Lower leg skin (tissue), 4 donors: ENCODE data around the gene MOK. TPM values are rescaled to one million over a fixed set of nuclear protein-coding genes. Genes with fewer than 3 reads are reported as not detected.

Experiments
- DNase-seq, 2 donors: peaks; one replicate each; pipeline ENCODE4 v3.0.0-alpha.2; 2019; ENCODE audit warnings: low spot score in 2 of 2
- H3K4me3 ChIP-seq: fragments of 200-600 bp; sonication (generic); 2 replicates; pipeline ENCODE4 v1.5.1; 2017; ENCODE audit warnings: mild to moderate bottlenecking, low read depth; ENCODE audit not compliant: poor library complexity, severe bottlenecking
- CTCF ChIP-seq, 3 donors: fragments of 450-650 bp; IDR thresholded peaks; one replicate each; pipeline ENCODE4 v1.5.1; 2016; ENCODE audit warnings: antibody characterized with exemption in 3 of 3, mild to moderate bottlenecking in 3 of 3, moderate library complexity in 2 of 3
- POLR2A ChIP-seq, 2 donors: fragments of 450-650 bp; IDR thresholded peaks; one replicate each; pipeline ENCODE4 v1.6.1; 2016 to 2017; ENCODE audit warnings: antibody characterized with exemption in 2 of 2, mild to moderate bottlenecking in 1 of 2, moderate library complexity in 1 of 2
- WGBS, 2 donors: methylation state at CpG; one replicate each; pipeline ENCODE4 v1.1.5; 2018; 5-methylcytosine and 5-hydroxymethylcytosine counted together
- intact Hi-C: fragments of 100-400 bp; cut with DNase I; formaldehyde crosslinking; loops from one replicate; pipeline ENCODE4 v1.15.0; 2023; ENCODE audit warnings: low total_unique reads
- total RNA-seq, 4 donors: library from RNA; depleted of rRNA; stranded (reverse); fragments of >200 nt; gene quantifications; one replicate each; pipeline ENCODE4 v1.1.0, GENCODE V29; 2016

Gene MOK
- total RNA-seq, 4 donors from 2014 or later: 2.1 to 12.2 (median 7.8) TPM

GRCh38 chr14:102252834-102253801, 51.8 kb downstream of the MOK start:
- 87% methylated on average over 21 of the region's 21 CpGs for WGBS, 2 donors
- DNase-seq: no peak
- TF ChIP-seq POLR2A (IDR thresholded peaks at IDR 0.05) (no peak), CTCF (IDR thresholded peaks at IDR 0.05) (no peak)
- no peak overlapping the region for H3K4me3 ChIP-seq
- intact Hi-C loops: no loop called here

GRCh38 chr14:102251161-102251560, 53.8 kb downstream of the MOK start:
- no peak for TF ChIP-seq POLR2A (IDR thresholded peaks at IDR 0.05)
- no peak for TF ChIP-seq CTCF (IDR thresholded peaks at IDR 0.05)
- intact Hi-C loops: no loop called here
- H3K4me3 ChIP-seq: no peak overlapping the region
- no peak for DNase-seq
- 78 to 88% methylated on average over 8 of the region's 8 CpGs for WGBS, 2 donors

GRCh38 chr14:102250636-102251035, 54.3 kb downstream of the MOK start:
- 93 to 94% methylated on average over 13 to 15 of the region's 15 CpGs for WGBS, 2 donors
- DNase-seq: no peak
- intact Hi-C loops: no loop called here
- no peak overlapping the region for H3K4me3 ChIP-seq
- no peak for TF ChIP-seq CTCF (IDR thresholded peaks at IDR 0.05)
- TF ChIP-seq POLR2A (IDR thresholded peaks at IDR 0.05): no peak

GRCh38 chr14:102249981-102250380, 55.0 kb downstream of the MOK start:
- 96 to 98% methylated on average over 6 of the region's 6 CpGs for WGBS, 2 donors
- intact Hi-C loops: no loop called here
- DNase-seq: no peak
- TF ChIP-seq CTCF (IDR thresholded peaks at IDR 0.05) (no peak), POLR2A (IDR thresholded peaks at IDR 0.05) (no peak)
- no peak overlapping the region for H3K4me3 ChIP-seq

- no peak overlapping the region for H3K4me3 ChIP-seq
- 93 to 96% methylated on average over 12 of the region's 12 CpGs for WGBS, 2 donors
- no peak for DNase-seq
- TF ChIP-seq CTCF (IDR thresholded peaks at IDR 0.05): no peak
- TF ChIP-seq POLR2A (IDR thresholded peaks at IDR 0.05): no peak
- intact Hi-C loops: no loop called here
Measured at GRCh38 chr14:102249041-102249440, 55.9 kb downstream of the MOK start.
